ENCODE results near the gene TP63. TPM values are rescaled to one million over a fixed set of nuclear protein-coding genes. Genes with fewer than 3 reads are reported as not detected.
A peak's percentile ranks its signal among the peaks of the same experiment; 100 is the strongest.

TP63 gene
- total and polyA plus RNA-seq, 2 experiments from 2014 or later = not detected

DNA sequence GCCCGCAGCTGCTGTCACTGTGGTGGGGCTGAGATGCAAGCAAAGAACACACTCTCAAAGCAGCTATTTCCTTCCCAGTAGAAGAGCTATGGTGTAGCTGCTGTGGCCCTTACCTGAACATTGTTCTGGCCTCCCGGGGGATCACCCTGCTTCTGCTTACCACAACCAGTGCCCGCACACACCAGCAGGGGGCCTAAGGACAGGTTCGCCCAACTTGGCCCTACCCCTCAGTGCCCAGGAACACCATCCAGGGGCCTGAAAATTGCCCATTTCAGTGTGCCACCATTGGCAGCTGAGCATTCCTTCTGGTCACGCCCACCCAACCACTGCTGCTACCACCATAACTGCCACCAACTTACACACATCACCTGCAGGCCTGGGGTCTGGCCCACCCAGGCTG, 113.0 kb downstream of the TP63 start:
- Histone ChIP-seq H3F3A (replicated peaks; ENCODE audit: low read depth) (no peaks in the 10 kb centered on the region), H3K79me2 (replicated peaks; ENCODE audit: insufficient read depth) (no peaks in the 10 kb centered on the region), H4K20me1 (replicated peaks; ENCODE audit: insufficient read depth) (no peaks in the 10 kb centered on the region), H2AFZ (no peak overlapping the region), H3K4me3 (no peak overlapping the region), H3K27ac (ENCODE audit: low read depth) (no peak overlapping the region), H3K4me1 (ENCODE audit: insufficient read depth) (peaks cover 4% of the 10 kb centered on the region; the same call in 1 of the 2 replicates), H3K9me2 (ENCODE audit: insufficient read depth) (no peaks in the 10 kb centered on the region), H3K27me3 (ENCODE audit: insufficient read depth) (no peaks in the 10 kb centered on the region), H3K36me3 (ENCODE audit: insufficient read depth) (no peaks in the 10 kb centered on the region), H3K4me2 (no peak overlapping the region)
- no peaks in the 10 kb centered on the region for H3K36me3 Mint-ChIP-seq (ENCODE audit: low read depth)
- peaks cover 4% of the 10 kb centered on the region; the same call in 2 of the 3 replicates for H3K4me1 Mint-ChIP-seq
- DNase-seq (ENCODE audit: low spot score) = peak; percentile 36
- H3K4me3 Mint-ChIP-seq = no peak overlapping the region
- H3K27ac Mint-ChIP-seq = no peak overlapping the region
- ATAC-seq = no peak
- H3K9me3 Mint-ChIP-seq = no peaks in the 10 kb centered on the region
- H3K27me3 Mint-ChIP-seq (ENCODE audit: insufficient read depth, low read depth, poor library complexity) = no peaks in the 10 kb centered on the region
- no peak for TF ChIP-seq JUNB (IDR thresholded peaks at IDR 0.05; ENCODE audit: unreplicated experiment)
- TF ChIP-seq, protein P1, sequence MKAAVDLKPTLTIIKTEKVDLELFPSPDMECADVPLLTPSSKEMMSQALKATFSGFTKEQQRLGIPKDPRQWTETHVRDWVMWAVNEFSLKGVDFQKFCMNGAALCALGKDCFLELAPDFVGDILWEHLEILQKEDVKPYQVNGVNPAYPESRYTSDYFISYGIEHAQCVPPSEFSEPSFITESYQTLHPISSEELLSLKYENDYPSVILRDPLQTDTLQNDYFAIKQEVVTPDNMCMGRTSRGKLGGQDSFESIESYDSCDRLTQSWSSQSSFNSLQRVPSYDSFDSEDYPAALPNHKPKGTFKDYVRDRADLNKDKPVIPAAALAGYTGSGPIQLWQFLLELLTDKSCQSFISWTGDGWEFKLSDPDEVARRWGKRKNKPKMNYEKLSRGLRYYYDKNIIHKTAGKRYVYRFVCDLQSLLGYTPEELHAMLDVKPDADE (IDR thresholded peaks at IDR 0.05) = no peak
- no peak for TF ChIP-seq ZNF114 (CRISPR knock-in tag; IDR thresholded peaks at IDR 0.05)
- no peak for TF ChIP-seq CREB1 (CRISPR knock-in tag; IDR thresholded peaks at IDR 0.05; ENCODE audit: low read depth)
- no peak for TF ChIP-seq ZNF462 (CRISPR knock-in tag; IDR thresholded peaks at IDR 0.05)
- peak; percentile 32 to 44 for TF ChIP-seq CTCF (conservative IDR thresholded peaks at IDR 0.05; ENCODE audit: low read depth in 2 of 2)
- no peak for TF ChIP-seq EZH2 (IDR thresholded peaks at IDR 0.05; ENCODE audit: low read depth, unreplicated experiment)
- no peak for TF ChIP-seq REST (IDR thresholded peaks at IDR 0.05; ENCODE audit: unreplicated experiment)

Data from GM23338 (cell line).